Lung microvascular endothelial cell (primary cell): ENCODE results near the gene CTDSPL. TPM values are rescaled to one million over a fixed set of nuclear protein-coding genes. Genes with fewer than 3 reads are reported as not detected.

Experiments
- DNase-seq, 2 donors: peaks; one replicate each; pipeline versions ENCODE4 v3.0.0 to v3.0.0-alpha.2; 2010; ENCODE audit warnings: low read depth in 2 of 2
- total RNA-seq: library from RNA; depleted of rRNA; stranded (reverse); fragments of >200 nt; gene quantifications from 2 replicates; pipeline ENCODE4 v1.2.1, GENCODE V29; 2014

CTDSPL gene
- total RNA-seq, 1 donor from 2014 or later: 206 TPM

DNA sequence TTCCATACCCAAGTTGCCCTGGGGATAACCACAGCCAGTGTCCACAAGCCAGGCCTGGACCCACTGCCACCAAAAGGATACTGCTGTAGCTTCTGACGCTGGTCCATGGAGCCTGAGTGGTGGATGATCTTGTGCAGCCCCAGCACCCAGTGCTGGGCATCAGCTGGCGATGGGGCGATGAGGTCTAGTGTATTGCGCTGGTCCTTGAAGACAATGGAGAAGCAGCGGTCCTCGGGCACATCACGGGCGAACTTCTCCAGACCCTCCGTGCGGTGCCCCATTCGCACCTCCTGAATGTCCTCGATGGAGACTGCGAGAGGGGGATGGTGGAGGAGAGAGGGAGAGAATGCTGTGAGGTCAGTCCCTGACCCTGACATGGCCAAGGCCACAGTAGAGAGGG is 154.7 kb downstream of the CTDSPL start:
- no peak for DNase-seq

DNA sequence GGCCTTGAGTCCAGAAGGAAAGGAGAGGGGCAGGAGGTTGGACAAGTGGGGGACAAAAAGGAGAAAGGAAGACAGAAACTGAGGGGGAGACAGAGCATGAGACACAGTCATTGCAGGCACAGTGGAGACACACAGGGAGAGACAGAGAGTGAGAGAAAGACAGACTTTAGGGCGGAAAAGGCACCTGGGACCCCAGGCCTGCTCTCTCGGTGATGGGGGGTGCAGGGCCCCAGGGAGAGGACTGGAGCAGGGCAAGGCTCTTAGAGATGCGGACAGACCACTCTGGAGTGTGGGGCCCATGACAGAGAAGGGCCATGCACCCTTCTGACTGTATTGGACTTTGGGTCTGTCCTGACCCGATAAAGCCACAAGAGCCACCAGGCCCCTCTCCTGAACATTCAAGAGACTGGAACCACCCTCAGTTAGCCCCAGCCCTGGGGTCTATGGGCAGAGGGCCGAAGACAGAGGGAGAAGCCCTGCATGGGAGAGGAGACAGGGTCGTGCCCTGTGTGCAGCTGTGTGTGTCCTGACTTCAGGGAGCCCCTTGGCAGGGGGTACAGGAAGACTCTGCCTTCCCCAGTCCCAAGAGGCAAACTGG is 155.3 kb downstream of the CTDSPL start:
- DNase-seq: no peak

DNA sequence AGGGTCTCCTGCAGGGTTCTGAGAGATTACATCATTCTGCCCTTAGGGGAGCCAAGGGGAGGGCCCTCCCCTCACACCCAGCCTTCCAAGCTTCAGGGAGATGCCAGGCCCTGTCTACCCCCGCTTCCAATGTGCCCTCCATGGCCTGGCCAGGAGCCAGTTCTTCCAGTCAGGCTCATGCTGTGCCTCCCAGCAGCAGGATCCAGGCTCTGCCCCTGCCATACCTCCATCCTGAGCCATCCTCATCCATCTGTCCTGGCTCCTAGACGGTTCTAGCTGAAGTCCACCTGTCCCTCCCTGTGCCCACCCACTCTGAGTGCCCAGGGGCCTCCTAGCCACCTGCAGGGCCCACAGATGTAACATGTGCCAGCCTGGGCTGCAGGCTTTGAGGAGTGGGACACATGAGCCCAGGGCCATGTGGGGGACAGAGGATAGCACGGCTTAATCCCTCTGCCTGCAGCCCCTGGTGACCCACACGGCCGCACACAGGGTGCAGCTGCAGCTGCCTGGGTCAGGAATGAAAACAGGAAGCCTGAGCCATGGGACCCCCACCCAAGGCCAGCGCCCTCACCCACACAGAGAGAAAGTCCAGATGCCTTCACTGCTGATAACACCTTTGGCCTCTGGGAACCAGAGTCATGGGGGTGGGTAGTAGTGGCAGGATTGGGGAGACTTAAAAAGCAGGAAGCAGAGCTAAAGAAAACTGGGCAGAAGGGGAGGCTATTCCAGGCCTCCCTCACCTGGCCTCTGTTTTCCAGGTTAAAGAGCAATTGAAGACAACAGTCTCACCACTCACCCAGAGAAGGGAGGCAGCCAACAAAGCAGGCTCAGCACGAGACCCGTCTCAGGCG is 156.0 kb downstream of the CTDSPL start:
- DNase-seq: no peak

DNA sequence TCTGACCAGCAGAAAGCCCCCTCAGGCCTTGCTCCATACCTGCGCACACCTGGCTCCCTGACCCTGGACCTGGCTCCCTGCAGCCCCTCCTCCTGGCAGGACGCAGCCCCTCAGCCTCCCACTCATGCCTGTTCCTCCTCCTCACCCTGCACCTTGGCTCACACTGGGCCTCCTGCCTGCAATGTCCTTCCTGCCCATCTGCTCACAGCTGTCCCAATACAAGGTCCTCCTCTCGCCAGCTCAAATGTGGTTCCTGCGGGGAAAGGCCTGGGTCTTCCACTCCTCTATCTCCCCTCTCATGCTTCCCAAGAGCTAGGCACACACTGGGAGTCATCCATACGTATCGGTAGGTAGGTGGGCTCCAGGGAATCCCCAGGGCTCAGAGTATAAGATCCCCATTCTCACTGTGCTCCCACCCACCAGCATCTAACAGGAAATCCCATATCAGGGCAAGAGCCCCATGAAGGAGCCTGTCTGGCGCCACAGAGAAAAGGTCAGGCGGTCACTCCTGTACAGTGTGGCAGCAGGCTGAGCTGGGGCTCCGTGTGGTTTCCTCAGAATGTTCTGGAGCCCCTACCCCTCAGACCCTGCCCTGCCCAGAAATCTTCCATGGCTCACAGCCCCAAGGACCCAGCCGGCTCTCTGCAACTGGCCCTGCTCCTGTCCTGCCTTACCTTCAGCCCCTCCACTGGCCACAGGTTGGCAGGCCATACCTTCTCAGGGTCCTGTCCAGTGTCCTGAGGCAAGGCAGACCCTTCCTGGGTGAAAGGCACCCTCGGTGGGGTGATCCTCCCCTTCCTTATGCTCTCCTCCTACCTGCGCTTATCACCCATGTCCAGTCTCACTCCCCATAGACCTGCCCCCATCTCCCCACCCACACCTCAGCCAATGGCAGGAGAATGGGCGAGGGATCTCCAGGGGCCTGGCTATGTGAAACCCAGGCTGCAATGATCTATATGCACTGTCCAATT is 156.9 kb downstream of the CTDSPL start:
- DNase-seq: no peak

DNA sequence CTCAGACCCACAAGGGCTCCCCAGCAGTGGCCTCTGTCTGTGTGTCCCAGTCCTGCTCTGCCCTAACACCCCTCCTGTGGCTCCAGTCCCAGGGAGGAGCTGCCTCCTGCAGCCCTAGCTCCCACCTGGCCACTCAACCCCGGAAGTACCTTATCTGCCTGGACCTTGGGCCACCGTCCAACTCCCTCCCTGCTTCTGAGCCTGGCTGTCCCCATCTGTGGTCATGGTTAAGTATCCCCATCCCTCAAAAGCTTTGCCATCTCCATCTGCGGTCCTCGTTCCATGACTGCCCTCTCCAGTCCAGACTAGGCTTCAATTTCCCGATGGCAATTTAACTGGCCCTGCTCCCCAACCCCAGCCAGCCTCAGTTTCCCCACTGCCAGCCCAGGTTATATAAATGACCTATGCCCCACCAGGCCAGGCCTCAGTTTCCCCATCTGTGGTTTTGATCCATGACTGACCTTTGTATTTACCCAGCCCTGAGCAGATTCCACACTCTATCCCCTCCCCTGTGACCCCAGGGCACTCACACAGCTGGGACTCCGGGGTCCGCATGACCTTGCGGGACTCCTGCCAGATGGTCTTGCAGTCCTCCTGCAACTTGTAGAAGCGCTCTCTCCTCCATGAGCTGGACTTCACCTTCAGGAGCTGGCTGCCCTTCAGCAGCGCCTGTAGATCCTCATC is 158.1 kb downstream of the CTDSPL start:
- no peak for DNase-seq

DNA sequence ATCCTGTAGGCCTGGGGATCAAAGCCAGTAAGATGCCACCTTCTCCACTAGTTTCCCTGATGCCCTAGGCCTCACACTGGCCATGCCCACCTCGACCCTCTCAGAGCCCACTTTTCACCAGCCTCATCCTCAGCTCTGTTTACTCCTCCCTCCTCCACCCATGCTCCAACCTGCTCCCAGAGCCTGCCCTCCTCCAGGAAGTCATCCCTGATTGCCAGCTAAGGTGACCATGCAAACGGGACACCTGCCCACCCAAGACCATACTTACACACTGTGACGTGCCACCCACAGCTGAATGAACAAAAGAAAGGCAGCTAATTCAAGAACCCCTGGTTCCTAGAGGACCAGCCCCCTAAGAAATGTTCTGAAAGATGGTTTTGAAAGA is 158.7 kb downstream of the CTDSPL start:
- no peak for DNase-seq

DNA sequence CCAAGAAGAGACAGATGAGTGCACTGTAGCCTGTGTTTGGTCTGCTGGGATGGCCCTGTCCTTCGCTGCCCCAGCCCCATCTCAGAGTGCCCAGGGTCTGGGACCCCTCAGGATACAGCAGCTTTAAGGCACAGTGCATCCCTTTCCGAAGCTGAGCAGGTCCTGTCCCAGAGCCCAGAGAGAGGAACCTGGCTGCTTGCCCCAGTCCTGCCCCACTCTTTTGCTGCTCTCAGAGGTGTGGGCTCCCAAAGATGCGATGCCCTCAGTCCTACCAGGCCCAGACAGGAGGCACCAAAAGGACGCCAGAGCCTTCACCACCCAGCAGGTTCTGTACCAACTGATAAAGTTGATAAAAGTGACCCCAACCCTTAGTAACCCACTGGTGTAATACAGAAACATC is 159.5 kb downstream of the CTDSPL start:
- DNase-seq: no peak

DNA sequence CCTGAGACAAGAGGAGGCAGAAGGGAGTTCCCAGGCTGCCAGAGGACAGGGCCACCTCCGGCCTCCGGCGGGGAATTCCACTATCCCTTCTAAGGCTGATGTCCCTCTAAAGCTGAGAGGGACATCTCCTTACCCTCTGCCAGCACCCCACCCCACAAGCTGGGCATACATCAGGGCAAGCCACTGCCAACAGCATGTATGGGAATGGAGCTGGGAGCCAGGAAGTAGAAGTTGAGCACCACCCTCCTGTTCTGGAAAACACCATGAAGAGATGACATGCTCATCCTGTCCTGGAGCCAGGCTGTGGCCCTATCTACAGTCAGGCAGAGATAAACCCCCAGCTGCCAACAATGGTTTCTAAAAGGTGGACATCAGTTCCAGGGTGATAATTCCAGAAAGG is 160.6 kb downstream of the CTDSPL start:
- DNase-seq: peak in 1 of 2 donors; percentile 74

DNA sequence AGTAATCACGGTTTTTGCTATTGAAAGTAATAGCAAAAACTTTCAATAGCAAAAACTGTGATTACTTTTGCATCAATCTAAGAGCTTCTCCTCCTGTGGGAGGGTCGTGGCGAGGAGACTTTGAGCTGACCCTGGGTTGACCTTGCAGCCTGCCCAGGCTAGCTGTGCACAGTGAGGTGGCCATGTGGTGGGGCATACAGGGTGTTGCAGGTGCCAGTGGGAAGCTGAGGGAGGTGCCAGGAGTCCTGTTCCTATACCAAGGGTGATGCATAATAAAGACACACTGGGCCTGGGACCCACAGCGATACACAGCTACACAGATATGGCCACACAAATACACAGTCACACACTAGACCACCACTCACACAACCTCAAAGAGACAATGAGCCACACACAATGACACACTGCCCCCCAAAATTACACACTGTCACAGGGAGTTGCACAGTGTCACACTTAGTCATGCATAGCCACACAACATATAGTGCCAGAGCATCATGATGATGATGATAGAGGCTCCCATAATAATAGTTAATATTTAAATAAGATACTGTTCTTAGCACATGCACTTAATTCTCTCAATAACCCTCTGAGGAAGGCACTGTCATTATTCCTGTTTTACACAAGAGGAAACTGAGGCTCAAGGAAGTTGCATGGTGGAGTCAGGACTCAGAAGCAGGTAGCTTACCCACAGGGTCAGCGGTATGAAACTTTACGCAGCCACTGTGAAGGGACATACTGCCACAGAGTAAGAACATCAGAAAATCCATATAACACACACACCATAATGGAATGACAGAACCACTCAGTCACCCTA is 161.4 kb downstream of the CTDSPL start:
- no peak for DNase-seq

DNA sequence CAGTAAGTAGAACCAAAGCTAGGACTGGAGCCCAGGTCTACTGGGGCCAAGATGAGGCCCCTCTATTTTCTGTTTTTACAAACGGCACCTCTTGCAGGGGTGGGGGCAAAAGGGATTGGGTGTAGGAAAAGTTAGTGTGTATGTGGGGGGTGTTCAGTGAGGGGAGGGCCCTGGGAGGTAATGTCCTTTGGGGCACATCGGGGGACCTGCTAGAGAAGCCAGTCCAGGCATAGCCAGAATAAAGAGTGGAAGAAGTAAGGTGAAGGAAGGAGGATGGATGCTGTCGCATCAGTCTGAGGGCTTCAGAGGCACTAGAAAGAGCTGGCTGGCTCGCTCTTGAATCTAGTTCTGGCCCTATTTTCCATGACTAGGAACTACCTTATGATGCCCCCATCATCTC is 165.2 kb downstream of the CTDSPL start:
- no peak for DNase-seq

DNA sequence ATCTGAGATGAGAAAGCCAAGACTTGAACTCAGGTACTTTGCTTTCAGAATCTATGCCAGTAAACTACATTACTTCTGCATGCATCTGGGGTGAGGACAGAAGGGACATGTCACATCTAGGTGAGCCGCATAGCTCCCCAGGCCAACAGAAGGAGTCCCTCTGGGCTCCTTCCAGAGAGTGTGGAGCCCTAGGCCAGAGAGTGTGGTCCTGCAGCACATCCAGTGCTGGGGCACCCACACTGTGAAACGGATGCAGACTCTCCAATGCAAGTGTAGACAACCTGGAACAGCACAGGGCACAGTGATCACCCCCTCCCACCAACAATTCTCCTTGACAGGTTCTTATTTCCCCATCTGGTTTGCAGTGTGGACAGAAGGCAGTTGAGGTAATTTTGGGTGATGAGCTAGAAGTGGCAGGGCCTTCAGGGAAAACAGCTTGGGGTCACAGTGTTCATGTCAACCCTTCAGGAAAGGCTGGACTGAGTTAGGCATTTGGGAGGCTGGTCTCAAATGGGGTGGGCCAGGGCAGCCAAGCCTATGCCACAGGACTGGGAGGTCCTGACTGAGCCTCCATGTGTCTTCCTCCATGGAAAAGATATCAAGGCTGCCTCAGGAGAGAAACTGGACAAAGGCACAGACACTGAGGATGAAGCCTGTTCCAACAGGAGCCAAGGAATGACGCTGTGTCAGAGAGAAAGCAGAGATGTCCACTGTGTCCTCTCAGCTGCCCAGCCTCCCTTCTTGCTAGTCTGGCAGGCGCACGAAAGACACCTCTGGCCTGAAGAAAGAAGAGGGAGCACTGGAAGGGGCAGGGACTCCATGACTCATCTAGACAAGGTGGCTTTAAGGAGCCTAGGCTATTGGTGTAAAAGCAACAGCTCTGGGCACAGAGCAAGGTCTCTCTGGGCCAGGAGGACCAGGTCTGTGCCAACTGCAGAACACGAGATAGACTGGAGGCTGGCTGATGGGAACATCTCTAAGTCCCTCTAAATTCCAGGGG is 166.1 kb downstream of the CTDSPL start:
- DNase-seq: no peak

DNA sequence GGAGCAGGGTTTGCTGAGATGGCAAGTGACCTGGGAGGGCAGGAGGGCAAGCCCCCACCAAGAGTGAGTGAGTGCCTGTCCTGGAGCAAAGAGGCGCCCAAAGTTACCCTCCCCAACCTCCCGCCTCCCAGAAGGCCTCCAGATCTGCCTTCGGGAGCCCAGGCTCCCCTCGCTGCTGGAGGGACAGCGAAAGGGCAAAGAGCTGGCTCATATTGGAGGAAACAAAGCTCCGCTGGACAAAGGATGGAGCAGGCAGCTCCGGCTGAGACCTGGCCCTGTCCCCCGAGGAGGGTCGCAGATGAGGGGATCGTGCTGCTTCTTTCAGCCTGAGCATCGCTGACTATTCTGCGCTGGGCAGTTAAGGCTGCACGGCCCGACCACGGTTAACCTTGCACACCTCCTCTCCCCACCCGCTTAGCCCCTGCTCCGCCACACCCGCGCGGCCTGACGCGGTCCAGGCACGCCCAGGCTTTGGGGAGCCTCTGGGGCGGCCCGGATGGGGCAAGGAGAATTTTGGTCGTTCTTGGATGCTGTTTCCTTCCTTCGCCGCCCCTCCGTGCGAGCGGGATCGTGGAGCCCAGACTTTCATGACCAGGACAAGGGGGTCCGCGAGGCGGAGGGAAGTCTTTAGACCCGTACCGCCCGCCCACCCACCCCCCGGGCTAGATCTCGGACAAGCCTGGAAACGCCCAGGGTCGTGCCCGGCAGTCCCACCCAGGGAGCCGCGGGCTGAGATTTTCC is 167.1 kb downstream of the CTDSPL start:
- no peak for DNase-seq

DNA sequence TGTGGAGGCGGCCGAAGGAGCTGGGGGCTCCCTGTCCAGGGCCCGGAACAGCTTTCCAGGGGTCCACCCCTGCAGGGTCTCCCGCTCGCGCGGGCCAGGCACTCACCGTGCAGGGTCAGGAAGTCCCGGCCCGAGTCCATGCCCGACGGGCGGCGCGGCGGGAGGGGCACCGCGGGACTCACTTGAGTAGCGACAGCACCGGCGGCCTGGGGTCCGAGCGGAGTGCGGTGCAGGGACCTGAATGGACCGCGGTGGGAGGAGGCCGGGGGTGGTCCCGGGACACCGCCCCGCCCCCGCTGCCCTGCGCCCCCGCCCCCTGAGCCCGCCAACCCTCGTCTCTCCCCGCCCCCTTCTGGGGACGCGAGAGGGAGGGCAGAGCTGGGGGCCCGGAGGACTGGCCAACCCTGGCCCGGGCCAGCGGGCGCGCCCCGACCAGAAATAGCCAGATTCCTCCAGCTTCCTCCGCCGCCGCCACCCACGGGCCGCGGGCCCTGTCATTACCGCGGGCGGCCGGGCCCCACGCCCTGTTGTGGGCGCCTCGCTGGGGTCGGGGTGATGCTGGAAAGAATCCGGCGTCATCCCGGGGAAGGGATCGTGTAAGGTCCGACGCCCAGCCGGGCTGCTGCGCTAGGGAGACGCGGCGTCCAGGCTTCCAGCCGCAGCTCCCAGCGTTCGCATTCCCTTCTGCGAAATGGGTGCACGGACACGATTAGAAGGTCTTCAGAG is 167.9 kb downstream of the CTDSPL start, which contains the start of gene PLCD1:
TSS of gene PLCD1 (minus strand) at position 243 of the 726 bp plus-strand sequence. CDS start at position 140, 103 bp downstream.
- peak; percentile 41 to 52 for DNase-seq

DNA sequence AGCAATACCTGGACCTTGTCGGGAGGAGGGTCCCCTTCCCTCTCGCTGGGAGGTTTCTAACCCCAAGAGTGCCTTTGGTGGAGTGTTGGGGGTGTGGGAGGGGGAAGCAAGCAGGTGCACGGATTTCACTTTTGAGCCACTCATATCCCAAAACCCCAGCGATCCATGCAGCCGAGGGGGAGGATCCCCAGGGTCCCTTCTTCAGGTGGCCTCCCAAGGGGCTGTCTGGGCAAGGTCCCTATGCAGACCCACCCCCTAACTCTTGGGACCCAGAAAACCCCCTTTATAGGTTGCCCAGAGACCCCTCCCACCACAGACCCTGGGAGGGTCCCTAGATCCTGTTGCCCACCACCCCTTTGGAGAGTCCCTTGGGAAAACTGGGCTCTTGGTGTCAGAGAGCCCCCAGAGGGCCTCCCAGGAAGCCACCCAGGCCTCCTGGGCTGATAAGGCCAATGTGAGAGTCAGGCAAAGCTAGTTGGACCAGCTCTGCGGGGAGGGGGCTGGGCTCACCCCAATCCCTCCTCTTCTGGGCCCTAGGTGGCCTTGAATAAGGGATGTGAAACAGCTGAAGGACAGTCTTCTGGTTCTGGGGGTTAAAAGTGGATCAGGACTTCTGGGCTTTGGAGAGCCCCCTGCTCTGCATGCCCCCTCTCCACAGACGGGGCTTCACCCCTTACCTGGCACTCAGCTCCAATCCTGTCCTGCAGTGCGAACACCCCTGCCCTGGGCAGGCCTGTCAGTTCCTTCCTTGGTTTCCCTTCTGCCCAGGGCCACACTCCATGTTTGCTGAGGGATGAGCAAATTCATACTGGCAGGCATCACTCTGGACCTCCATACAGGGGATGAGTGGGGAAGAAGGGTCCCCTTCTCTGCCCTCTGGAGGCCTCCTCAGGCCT is 168.7 kb downstream of the CTDSPL start:
- DNase-seq: no peak

DNA sequence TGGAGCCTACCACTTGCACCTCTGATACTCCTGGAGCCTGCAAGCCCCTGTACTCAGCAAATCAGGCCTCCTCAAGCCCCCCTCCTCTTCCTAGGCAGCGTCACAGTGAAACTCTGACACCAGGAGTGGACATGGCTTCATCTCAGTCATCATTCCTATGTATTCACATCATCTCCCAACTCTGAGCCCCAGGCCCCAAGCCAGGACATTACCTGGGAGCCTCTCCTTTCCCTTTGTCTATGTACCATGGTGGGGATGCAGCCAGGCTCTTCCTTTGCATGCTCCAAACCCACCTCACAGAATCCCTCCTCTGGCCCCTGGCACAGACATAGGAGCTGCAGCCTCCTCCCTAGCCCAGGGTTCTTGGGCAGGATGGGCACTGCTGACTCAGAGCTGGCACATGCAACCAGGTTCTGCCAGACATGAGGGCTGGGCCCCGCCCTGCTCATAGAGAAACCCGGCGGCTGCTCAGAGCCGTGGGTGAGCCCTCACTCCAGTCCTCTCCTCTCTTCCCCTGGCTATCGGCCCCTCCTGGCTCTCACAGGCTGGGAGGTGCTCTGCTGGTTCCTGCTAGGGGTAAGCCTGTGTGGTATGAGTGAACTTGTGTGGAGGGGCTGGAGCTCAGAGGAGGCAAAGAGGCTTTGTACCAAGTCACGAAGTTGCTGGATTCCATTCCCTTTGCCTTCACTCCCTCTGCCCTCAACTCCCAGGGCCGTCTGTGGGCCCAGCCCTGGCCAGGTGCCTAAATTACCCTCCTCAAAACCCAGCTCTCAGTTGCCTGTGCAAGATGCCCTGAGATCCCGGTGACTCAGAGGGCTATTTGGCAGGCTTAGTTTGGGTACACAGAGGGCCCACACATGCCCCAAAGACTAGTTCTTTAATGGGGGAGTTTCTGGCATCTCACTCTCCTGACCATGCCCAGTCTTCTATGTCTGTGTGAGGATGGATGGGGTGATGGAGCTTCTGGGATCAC is 169.6 kb downstream of the CTDSPL start:
- DNase-seq: peak in 1 of 2 donors; percentile 19
